ENCODE results near the gene ETNK2. TPM values are rescaled to one million over a fixed set of nuclear protein-coding genes. Genes with fewer than 3 reads are reported as not detected.

ETNK2 gene
- total and polyA plus RNA-seq, 4 donors, result 24.5 to 119 (median 78.8) TPM

- no peak for DNase-seq (ENCODE audit: low spot score)
- peak overlapping the region in 1 of 2 donors; percentile 24 for H3K9ac ChIP-seq (ENCODE audit: low read depth in 1 of 2, low read length in 2 of 2)
These were observed 58.5 kb downstream of the ETNK2 start for GRCh38 chr1:204093421-204093717.

More at GRCh38 chr1:204093421-204093717, 58.5 kb downstream of the ETNK2 start:
- H3K4me1 ChIP-seq (ENCODE audit: control insufficient read depth in 4 of 4, insufficient read depth in 4 of 4, low read length in 3 of 4), result peaks cover 3 to 44% (median 21%) of the 10 kb centered on the region in 4 donors
- peak; percentile 30 for TF ChIP-seq NR2F2 (IDR thresholded peaks at IDR 0.05)
- peak; percentile 32 to 63 for TF ChIP-seq GABPA (IDR thresholded peaks at IDR 0.05 in 1 of 2, conservative IDR thresholded peaks at IDR 0.05 in 1 of 2)
- peak; percentile 17 for TF ChIP-seq REST (IDR thresholded peaks at IDR 0.05)
- TF ChIP-seq, protein P1, sequence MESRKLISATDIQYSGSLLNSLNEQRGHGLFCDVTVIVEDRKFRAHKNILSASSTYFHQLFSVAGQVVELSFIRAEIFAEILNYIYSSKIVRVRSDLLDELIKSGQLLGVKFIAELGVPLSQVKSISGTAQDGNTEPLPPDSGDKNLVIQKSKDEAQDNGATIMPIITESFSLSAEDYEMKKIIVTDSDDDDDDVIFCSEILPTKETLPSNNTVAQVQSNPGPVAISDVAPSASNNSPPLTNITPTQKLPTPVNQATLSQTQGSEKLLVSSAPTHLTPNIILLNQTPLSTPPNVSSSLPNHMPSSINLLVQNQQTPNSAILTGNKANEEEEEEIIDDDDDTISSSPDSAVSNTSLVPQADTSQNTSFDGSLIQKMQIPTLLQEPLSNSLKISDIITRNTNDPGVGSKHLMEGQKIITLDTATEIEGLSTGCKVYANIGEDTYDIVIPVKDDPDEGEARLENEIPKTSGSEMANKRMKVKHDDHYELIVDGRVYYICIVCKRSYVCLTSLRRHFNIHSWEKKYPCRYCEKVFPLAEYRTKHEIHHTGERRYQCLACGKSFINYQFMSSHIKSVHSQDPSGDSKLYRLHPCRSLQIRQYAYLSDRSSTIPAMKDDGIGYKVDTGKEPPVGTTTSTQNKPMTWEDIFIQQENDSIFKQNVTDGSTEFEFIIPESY (IDR thresholded peaks at IDR 0.05), result no peak
- peak in 1 of 2 donors; percentile 7 for TF ChIP-seq JUND (IDR thresholded peaks at IDR 0.05)
- TF ChIP-seq MAX (IDR thresholded peaks at IDR 0.05), result no peak
- TF ChIP-seq SP1 (IDR thresholded peaks at IDR 0.05), result peak; percentile 94
- TF ChIP-seq RAD21 (IDR thresholded peaks at IDR 0.05), result peak in 1 of 2 donors; percentile 18
- TF ChIP-seq EGR1 (IDR thresholded peaks at IDR 0.05; ENCODE audit: low read depth in 2 of 2), result no peak
- no peak for TF ChIP-seq FOXA2 (IDR thresholded peaks at IDR 0.05)
- TF ChIP-seq ATF3 (IDR thresholded peaks at IDR 0.05), result no peak
- TF ChIP-seq RXRA (IDR thresholded peaks at IDR 0.05), result peak; percentile 30 to 47
- peak; percentile 77 for TF ChIP-seq HNF4G (IDR thresholded peaks at IDR 0.05)
- peak; percentile 90 to 92 for TF ChIP-seq HNF4A (conservative IDR thresholded peaks at IDR 0.05)
- no peak for TF ChIP-seq YY1 (IDR thresholded peaks at IDR 0.05)
- TF ChIP-seq TAF1 (conservative IDR thresholded peaks at IDR 0.05), result no peak
- no peak overlapping the region for H3K4me3 ChIP-seq (ENCODE audit: low read depth in 1 of 3, low read length in 3 of 3)
- H3K27me3 ChIP-seq (ENCODE audit: control insufficient read depth in 4 of 4, insufficient read depth in 4 of 4, low read length in 3 of 4), result no peaks in the 10 kb centered on the region
- WGBS, result 28% methylated on average over 4 of the region's 4 CpGs
- no peaks in the 10 kb centered on the region for H3K9me3 ChIP-seq (ENCODE audit: control insufficient read depth in 4 of 4, low read length in 3 of 4)
- H3K27ac ChIP-seq (ENCODE audit: low read depth in 1 of 2, low read length in 2 of 2), result peak overlapping the region; percentile 83
- H3K36me3 ChIP-seq (ENCODE audit: control insufficient read depth in 4 of 4, insufficient read depth in 3 of 4, low read depth in 1 of 4, low read length in 3 of 4), result no peaks in the 10 kb centered on the region
